Activated naive CD4-positive, alpha-beta T cell treated with Interleukin-2 at 50 U/mL for 16 hours (primary cell): ENCODE measurements around the gene ADARB2.

Experiments
- DNase-seq: peaks from one replicate; pipeline ENCODE4 v3.0.0-alpha.2; 2020

Gene ADARB2

DNA sequence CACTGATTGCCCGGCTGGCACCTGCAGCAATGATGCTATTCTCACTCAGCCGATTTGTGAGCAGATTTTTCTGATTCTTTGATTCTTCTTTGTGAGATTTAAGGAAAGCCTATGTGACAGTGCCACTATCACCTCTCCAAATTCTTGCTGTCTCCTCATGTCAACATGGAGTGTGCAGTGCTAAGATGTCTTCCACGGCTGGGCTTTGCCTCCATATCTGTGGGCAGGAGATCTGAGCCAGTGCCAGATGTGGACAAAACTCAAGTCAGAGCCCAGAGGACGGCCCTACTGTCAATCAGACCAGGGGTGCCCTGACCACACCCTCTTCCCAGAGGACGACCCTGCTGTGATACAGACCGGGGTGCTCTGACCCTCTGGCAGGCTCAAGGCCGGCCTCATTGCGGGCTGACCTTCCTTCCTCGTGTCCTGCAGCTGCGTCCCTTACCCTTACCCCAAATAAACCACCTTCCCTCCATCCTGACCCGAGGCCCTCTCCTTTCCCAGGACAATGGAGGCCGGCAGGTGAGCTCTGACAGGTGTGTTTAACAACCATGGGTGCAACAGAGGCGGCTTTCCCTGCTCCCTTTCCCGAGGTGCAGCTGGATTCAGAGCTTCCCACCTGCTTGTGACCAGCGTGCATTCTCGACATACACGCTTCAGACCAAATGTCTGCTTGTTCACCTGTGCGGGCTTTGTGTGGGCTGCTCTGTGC is 221.4 kb downstream of the ADARB2 start:
- DNase-seq: no peak

DNA sequence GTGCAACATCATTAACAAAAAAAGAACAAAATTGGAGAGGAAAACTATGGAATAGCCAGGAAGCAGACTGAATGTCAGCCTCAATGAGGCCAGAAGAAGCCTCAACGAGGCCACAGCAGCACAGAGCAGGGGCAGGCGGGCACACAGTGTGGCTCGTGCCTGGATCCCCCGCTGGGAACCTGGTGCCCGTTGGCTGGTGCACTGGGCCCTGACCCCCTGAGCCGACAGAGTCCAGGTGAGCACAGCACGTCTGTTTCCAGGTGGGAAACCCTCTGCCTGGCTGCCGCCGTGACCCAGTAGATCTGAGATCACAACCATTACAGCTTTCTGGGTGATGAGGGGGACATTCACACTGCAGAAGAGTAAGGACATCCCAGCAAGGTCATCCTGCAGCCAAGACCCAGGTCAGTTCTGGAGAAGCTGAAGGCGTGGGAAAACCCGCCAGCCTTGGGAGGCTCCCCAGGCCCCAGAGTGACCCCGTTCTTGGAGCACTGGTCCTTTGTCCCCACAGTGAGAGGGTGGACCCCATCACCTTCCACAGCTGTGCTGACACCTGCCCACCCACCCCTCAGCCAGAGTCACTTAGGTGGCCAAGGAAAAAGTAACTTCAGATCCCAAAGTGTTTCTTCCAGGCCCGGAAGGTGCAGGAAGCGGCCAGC is 222.1 kb downstream of the ADARB2 start:
- DNase-seq: no peak

DNA sequence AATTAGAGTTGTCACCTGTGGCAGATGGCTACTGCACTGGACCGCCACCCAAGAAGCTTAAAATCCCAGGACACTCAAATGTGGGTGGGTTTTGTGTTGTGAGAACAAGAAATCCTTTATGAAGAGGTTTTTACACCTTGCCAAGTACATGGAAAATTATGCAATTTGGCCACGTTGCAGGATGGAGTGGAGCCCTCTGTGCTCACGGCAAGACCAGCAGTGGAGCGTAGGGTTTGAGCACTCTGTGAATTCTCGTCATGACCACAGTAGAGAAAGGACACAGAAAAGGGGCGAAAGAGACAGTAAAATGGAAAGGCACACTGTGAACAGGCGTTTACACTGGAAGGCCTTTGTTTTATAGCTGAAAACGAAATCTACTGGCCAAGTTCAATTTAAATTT is 222.6 kb downstream of the ADARB2 start:
- DNase-seq: no peak

DNA sequence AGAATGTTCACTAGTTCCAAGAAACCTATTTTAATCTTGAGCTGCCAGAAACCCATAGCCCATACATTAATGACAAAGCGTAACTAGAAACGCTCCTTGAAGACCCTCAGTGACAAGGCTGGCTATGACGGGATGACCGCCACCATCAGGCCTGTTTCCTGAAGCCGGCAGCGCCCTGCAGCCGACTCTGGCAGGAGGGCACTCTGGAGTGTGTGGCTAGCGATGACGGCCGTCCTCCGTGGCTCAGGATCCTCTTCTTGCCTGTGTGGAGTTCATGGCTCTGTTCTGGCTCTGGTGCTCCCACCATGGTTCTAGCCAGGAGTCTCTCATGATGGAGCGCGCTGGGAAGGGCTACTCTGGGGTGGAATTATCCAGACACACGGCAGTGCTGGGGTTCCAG is 224.1 kb downstream of the ADARB2 start:
- no peak for DNase-seq

DNA sequence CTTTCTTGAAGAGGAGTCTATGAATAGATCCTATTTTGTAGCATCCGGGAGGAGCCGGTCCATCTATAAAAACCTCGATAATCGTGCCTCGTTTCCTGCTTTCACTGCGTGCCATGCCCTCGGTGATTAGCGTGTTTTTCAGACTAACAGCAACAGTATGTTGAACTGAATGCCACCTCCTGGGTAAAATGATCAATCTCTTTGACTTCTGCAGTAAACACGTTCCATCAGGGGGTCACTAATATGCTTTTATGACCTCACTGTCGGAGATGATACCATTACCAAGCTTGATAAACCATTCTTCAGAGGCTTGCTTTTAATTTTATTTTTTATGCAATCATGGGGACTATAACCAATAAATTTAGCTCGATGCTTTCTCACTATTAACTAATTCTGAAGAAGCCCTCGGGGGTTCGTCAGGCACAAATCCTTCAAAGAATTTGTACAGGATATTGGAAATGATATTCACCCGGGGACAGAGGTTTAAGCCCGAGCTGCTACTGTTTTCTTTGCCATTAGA is 228.3 kb downstream of the ADARB2 start:
- DNase-seq: no peak

DNA sequence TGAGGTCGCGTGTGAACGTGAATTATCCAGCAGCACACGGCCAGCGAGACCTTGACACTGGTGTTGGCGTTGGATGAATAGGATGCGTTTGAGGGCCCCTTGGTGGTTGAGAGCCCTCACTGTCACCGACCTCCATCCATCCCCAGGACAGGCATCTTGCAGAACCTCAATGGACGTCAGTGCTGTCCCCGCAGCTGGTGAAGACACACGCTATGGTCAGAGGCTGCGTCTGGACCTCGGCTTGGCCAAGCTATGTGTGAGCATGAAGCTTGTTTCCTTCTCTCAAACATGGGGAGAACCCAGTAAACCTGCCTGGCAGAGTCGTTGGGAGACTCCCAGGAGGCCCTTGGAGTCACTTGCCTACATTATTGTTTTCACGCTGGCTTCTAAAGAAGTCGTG is 229.2 kb downstream of the ADARB2 start:
- DNase-seq: no peak

DNA sequence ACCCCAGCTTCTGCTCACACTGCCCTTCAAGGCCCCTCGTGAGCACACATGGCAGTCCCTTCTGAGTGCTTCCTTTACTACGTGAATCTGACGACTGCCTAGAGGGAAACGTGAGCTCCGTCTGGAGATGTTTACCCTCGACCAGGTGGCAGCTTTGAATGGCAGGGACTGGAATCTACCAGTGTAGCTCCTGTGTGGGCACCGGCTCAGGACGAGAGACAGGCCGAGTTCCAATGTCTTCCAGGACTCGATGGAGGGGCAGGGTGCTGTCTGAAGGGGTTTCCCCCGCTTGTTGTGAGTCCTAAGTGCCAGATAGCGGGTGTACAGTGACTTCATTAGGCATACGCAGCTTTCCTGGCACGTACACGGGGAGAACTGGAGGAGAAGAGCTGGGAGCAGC is 229.9 kb downstream of the ADARB2 start:
- DNase-seq: no peak

DNA sequence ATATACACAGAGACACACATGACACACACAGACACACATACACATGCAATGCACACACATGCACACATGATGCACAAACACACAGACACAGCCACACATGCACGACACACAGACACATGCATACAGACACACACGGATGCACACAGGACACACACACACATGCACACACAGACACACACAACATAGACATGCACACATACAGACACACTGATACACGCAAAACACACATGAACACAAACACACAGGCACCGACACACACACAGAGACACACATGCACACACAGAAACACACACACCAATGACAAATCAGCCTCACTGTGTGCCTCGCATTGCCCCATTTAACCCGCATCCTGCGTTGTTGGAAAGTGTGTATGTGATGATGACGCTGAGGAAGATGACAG is 232.4 kb downstream of the ADARB2 start:
- DNase-seq: no peak

DNA sequence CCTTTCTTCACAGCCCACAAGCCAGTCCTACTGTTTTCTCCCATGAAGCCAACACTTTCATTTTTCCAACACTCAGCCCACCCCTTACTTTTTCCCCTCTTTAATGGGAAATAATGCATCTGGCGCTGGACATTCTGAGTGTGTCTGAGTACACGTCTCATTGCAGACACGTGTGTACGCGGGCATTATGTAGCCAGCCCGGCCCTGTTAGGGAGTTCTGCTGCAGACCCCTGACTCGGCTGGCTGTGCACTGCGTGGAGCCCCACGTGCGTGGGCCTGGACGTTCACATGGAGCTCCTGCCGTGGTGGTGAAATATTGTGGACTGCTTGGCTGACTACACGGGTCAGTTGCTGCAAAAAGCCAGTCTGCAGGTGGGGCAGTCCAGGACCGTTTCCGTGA is 233.0 kb downstream of the ADARB2 start:
- no peak for DNase-seq

DNA sequence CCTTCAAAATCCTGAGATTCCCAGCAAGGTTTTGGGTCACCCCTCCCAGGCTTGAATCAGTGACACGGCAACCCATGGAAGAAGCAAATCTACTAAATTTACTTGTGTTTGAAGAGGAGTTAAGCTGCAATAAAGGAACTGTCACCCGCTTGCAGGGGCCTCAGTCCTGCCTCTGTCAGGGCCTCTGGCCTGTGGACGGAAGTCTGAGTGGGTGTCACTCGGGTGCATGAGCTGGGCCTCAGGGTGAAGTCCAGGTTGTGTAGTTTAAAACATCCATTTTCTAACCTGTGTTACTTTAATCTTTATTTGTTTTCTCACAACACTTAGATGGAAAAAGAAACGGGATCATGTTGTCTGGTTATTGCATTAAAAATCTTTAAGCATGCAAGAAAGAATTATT is 234.9 kb downstream of the ADARB2 start:
- DNase-seq: no peak

DNA sequence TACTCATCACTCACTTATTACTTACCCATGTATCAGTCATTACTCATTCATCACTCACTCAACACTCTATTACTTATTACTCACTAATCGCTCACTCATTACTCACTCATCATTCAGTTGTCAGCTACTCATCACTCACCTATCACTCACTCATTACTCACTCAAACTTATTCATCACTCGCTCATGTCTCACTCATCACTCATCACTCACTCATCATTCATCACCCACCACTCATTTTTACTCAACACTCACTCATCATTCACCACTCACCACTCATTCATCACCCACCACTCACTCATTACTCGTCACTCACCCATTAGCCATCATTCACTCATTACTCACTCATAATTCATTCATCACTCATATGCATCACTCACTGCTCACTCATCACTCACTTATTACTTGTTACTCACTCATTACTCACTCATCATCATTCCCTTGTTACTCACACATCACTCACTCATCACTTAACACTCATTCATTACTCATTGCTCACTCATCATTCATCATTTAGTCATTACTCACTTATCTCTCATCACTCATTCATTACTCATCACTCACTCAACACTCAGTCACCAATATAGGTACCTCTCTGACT is 237.9 kb downstream of the ADARB2 start:
- no peak for DNase-seq

DNA sequence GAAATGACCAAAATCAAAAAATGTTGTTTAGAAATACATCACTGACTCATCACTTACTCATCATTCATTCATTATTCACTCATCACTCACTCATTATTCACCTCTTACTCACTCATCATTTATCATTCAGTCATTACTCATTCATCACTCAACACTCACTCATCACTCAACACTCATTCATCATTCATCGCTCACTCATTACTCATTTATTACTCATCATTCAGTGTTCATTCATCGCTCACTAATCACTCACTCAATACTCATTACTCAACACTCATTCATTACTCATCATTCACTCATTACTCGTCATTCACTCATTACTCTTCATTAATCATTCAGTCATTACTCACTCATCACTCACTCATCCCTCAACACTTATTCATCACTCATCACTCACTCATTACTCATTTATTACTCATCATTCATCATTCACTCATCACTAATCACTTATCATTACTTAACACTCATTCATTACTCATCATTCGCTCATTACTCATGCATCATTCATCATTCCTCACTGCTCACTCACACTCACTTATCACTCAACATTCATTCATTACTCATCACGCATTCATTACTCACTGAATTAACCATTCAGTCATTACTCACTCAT is 238.5 kb downstream of the ADARB2 start:
- no peak for DNase-seq

DNA sequence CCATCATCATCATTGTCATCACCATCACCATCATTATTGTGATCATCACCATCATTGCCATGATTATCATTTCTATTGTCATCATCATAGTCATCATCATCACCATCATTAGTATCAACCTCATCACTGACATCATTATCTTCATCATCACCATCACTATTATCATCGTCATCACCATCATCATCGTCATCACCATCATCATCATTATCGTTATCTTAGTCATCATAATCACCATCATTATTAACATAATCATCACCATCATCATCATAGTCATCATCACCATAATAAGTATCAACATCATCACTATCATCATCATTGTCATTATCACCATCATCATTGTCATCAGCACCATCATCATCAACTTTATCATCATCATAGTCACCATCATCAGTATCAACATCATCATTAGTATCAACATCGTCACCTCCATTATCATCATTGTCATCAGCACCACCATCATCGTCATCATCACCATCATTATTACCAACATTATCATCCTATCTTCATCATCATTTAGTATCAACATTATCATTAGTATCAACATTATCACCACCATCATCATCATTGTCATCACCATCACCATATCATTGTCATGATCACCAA is 241.3 kb downstream of the ADARB2 start:
- DNase-seq: no peak

DNA sequence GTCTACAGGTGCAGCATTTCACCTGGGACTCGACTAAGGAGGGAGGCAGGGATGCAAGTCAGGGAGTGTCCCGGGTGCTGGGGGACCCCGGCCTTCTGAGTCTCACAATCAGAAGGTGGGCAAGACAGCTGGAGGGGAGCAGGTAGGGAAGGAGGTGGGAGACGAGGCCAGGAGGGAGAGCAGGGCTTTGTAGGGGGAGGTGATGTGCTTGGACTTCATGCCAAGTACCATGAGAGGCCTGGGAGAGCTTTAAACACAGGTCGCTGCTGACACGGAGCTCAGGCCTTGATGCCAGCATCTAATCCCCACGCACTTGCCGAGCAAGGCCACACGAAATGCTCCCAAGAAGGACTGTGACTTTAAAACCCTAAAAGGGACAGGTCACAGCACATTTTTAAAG is 244.7 kb downstream of the ADARB2 start:
- DNase-seq: no peak

DNA sequence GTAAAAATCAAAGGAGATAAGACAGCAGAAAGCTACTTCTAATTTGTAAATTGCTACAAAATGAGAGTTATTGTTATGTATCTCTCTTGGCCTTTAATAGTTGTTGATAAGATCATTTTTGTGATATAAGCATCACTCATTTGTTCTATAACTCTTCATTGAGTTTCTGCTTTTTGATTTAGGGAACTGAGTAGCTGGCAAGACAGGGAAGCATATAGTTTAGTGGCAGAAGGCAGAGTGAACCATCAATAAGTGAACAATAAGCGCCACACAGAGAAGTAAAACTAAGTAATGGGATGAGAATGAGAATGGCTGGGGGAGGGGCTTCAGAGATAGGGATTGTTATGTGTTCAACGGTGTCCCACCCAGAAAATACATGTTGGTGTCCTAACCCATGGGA is 245.4 kb downstream of the ADARB2 start:
- no peak for DNase-seq

DNA sequence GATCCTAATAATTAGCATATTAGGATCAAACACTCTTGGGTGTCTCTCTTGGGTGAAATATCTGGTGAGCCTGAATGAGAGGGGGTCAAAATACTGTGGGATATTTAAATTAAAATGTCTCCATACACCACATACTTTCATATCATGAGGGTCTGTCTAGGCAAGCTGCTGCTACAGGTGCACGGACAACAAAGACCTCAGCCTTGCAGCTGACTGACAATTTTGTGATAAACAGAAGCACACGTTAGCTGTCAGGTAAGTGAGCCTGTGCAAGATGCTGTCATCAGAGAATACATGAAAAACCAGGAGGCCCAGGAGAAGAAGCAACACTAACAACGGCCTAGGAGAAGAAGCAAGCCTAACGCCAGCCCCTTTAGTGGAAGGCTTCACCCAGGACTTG is 247.5 kb downstream of the ADARB2 start:
- no peak for DNase-seq

DNA sequence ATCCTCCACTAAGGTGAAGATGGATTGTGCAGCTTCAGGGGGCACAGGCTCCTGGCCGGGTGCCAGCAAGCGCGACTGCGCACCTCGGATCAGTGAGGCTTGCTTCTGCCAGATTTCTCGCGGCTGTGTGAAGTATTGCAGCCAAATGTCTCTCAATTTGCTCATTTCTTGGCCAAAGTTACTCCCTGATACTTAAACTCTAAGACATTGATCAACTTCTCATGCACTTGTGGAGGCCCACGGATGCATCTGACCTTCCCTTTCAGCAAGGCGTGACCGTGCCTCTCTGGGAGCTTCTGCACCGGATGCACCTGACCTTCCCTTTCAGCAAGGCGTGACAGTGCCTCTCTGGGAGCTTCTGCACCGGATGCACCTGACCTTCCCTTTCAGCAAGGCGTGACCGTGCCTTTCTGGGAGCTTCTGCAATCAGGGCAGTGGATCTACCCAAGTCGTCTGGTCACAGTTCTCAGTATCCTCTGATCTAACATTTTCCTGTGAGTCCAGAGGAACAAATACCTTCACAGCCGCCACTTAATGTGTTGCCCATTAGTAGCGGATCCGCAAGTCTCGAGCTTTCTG is 248.3 kb downstream of the ADARB2 start:
- DNase-seq: no peak

DNA sequence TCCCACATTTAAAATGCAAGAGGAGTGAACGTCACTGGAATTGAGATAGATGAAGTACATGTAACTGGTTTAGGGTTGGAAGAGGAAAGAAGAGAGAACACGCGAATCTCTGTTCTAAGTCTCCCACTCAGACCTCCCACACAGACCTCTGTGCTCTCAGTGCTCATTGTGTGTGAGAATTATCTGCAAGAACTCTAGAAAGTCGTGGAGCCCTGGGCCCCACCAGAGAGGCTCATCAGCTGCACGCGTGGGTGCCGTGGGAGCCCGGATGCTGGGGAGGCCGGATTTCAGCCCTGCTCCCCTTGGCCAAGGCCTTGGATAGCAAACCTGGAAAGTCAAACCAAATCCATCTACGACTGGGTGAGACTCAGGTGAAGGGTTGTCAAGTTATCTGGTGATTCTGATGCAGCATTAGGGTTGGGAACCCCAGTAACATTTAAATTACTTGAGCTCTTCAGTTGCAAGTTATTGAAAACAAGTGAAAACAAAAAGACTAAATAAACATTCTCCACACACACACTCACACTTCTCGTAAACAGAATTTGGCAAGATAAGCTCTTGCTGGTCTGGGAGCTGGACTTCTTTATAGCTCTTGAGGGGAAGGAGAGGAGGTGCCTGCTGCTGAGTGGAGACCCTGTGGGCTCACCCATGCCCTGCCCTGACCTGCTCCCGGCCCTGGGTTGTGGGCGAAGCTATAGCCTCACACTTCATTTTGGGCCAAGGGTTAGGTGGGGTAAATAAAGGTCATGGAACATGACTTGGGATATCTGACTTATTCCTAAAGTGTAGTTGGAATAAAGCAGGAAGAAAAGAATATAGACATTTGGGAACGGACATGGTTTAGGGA is 250.3 kb downstream of the ADARB2 start:
- DNase-seq: no peak

DNA sequence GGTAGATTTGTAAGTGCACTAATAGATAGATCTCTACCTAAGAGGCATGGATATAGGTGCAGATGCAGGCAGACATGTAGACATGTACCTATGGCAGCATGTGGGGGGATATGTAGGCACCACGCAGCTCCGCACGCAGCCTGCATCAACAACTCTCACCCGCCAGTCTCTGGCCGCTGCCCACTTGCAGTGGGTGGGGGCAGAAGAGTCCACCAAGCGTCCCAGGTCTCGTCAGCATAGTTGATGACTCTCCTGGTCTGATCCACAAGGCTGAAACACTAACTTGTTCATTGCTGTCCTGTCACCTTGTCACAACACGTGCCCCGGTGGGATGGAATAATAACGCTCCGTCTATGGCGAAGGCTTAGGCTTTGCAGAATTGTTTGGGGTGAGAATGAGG is 252.0 kb downstream of the ADARB2 start:
- DNase-seq: no peak

DNA sequence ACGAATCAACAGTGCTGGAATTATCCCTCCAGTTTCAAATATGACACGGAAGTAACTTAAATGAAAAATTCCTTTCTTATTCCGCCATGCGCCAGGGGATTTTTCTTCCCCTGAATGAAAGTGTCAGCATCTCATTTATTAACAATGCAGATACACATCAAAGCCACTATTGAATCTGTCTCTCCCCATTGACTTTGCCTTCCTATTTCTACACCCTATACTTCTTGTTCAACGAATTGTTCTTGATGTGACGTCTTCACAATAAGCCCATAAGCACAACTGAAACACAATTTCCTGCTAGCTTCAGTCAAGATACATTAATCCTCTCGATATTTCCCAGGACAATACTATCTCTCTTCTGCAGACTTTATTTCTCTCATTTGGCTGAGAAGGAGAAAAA is 253.5 kb downstream of the ADARB2 start:
- DNase-seq: no peak

DNA sequence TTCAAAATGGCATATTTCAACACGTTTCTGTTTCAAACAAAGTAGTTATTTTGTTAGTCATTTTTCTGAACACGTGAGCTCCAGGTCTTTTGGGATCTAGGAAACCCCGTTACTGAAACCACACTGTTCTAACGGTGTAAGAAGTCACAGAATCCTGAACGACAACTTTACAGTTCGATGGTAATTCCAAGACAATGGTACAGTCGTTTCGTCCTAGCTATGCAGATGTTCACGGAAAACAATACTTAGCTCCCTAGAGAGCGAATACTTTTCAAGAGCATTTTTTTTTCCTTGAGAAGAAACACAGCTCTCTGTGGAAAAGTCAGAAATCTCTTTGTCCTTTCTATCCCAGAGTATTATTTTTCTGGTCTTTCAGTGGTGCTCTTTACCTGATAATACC is 254.1 kb downstream of the ADARB2 start:
- DNase-seq: no peak

DNA sequence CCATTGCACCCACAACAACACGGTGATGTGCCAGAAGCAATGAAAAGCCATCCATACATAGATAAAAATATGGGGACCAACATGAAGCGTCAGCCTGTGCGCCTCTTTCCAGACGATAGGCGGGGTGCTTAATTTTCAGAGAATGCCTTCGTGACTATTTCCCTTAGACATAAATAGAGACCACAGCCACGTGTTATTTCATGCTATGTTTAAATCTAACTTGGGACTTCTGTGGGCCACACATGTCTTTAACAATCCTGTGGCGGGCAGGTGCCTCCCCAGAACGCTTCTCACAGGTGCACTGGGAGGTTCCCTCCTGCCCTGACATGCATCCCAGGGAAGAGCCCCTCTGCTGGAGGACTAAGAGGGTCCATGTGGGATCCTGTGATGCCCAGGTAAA is 259.7 kb downstream of the ADARB2 start:
- DNase-seq: no peak
